Non-pigmented ciliary epithelial cell (primary cell): ENCODE results near the gene GRK5.
A peak's percentile ranks its signal among the peaks of the same experiment; 100 is the strongest.
"Not testable (repeated sequence)": the region's sequence is repeated elsewhere in the genome, so short reads cannot be mapped to it uniquely, and the experiment has no call there.

ENCODE experiments used
- DNase-seq: peaks from one replicate; pipeline ENCODE4 v3.0.0-alpha.2; 2010; ENCODE audit warnings: low read depth

GRK5 gene

GRCh38 chr10:119251315-119251708 is 43.9 kb downstream of the GRK5 start:
- DNase-seq = no peak

GRCh38 chr10:119252051-119252465 is 44.7 kb downstream of the GRK5 start:
- no peak for DNase-seq

GRCh38 chr10:119252470-119253151 is 45.2 kb downstream of the GRK5 start:
- DNase-seq = no peak

GRCh38 chr10:119253433-119254174 is 46.2 kb downstream of the GRK5 start:
- peak; percentile 86 for DNase-seq

GRCh38 chr10:119254335-119254734 is 47.0 kb downstream of the GRK5 start:
- no peak for DNase-seq

- DNase-seq = no peak
These were observed 48.7 kb downstream of the GRK5 start for GRCh38 chr10:119256030-119256429.

GRCh38 chr10:119256897-119257296 is 49.5 kb downstream of the GRK5 start:
- no peak for DNase-seq

GRCh38 chr10:119257899-119258419 is 50.6 kb downstream of the GRK5 start:
- no peak for DNase-seq

- DNase-seq = no peak
These were observed 52.0 kb downstream of the GRK5 start for GRCh38 chr10:119259345-119259744.

- not testable (repeated sequence) for DNase-seq
These were observed 53.6 kb downstream of the GRK5 start for GRCh38 chr10:119261016-119261415.

GRCh38 chr10:119263951-119264617 is 56.7 kb downstream of the GRK5 start:
- no peak for DNase-seq

- no peak for DNase-seq
These were observed 58.3 kb downstream of the GRK5 start for GRCh38 chr10:119265691-119266090.

GRCh38 chr10:119267384-119267783 is 60.0 kb downstream of the GRK5 start:
- DNase-seq = no peak

GRCh38 chr10:119268428-119268827 is 61.1 kb downstream of the GRK5 start:
- no peak for DNase-seq

- no peak for DNase-seq
These were observed 61.6 kb downstream of the GRK5 start for GRCh38 chr10:119268871-119269506.

GRCh38 chr10:119269737-119270136 is 62.4 kb downstream of the GRK5 start:
- DNase-seq = no peak

- DNase-seq = no peak
These were observed 63.5 kb downstream of the GRK5 start for GRCh38 chr10:119270762-119271366.

GRCh38 chr10:119272338-119272734 is 65.0 kb downstream of the GRK5 start:
- not testable (repeated sequence) for DNase-seq

- no peak for DNase-seq
These were observed 65.4 kb downstream of the GRK5 start for GRCh38 chr10:119272736-119273135.

- DNase-seq = no peak
These were observed 66.0 kb downstream of the GRK5 start for GRCh38 chr10:119273413-119273812.

GRCh38 chr10:119274519-119275045 is 67.2 kb downstream of the GRK5 start:
- no peak for DNase-seq

GRCh38 chr10:119275085-119275484 is 67.7 kb downstream of the GRK5 start:
- no peak for DNase-seq
